HepG2 (cell line): Measurements from ENCODE around the gene PARK7.

ENCODE experiments used
- CTCF ChIP-seq: sonication (generic); formaldehyde crosslinking; IDR thresholded peaks from 2 replicates; pipeline ENCODE4 v1.5.0; 2020; ENCODE audit warnings: mild to moderate bottlenecking, missing genetic modification reagents, moderate library complexity
- KDM6A ChIP-seq: IDR thresholded peaks from 2 replicates; pipeline ENCODE4 v1.6.1; 2016; ENCODE audit warnings: low read depth
- POLR2AphosphoS5 ChIP-seq: IDR thresholded peaks from 2 replicates; pipeline ENCODE4 v1.6.1; 2012; ENCODE audit warnings: low read depth, low read length
- ZNF747 ChIP-seq: sonication (generic); formaldehyde crosslinking; IDR thresholded peaks from 2 replicates; pipeline ENCODE4 v1.8.1; 2023; ENCODE audit warnings: missing genetic modification reagents, mild to moderate bottlenecking, borderline replicate concordance

DNA sequence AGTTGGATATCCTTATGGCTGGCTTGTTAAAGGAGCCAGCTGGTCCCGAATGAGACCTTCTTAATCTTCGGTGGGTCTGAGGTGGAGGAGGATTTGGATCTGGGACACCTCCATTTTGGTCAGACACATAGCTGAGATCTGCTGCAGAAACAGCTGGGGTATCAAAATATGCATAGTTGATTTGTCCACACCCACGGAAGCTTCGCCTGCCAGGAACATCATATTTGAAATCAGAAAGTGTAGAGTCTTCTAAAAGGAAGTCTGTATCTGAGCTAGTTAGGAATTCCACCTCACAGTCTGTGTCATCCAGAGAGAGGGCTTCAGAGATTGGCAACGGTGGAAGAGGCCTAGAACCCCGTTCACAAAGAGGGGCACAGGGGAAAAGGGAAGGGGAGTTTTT is 52.3 kb downstream of the PARK7 start:
- no peak for TF ChIP-seq KDM6A (CRISPR knock-in tag)
- no peak for TF ChIP-seq CTCF (CRISPR knock-in tag)
- no peak for TF ChIP-seq ZNF747 (CRISPR knock-in tag)
- 0 out of 2 replicates have a peak, but pooled peaks have one; percentile 26 for TF ChIP-seq POLR2AphosphoS5
